ENCODE measurements around the gene MLKL. TPM values are rescaled to one million over a fixed set of nuclear protein-coding genes. Genes with fewer than 3 reads are reported as not detected.

The MLKL gene
- polyA plus RNA-seq, 1 donor (not counting 4 experiments of a cell fraction or from before 2014, with no cell fraction given) = 12.5 TPM

DNA sequence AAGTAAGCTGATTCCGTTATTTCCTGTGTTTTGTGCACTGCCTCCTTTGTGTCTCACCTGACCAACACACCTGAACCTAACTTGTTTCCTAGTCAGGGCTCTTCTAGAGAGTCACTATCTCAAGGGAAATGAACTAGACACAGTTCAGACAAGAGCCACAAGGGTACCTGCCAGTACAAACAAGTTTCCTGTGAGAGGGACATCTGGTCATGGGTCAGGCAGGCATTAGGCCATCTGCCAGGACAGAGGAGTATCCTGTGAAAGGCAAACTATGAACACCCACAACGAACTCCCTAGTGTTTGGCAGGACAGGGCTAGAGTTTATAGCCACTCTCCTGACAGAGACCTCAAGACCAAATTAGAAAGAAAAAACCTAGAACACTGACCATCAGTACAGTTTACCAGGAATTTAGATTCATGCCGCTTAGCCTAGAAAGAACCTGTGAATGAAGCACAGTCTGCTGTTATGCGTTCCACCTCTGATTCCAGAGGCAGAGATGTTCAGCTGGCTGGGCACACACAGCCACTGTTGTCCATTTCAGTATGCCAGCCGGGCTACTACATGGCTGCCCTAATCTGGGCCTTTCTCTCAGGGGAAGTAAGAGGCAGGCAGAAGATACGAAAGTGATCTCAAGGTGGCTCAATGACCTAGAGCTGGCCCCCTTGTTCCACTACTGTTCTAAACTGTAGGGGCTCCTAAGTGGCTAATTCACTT lies 73.0 kb downstream of the MLKL start:
- H2AFZ ChIP-seq (ENCODE audit: control insufficient read depth, low read length) = no peak overlapping the region
- no peaks in the 10 kb centered on the region for H3K9me3 ChIP-seq (ENCODE audit: control insufficient read depth, low read depth, low read length)
- H3K4me1 ChIP-seq (ENCODE audit: control insufficient read depth, extremely low read depth, insufficient read depth, low read length) = no peaks in the 10 kb centered on the region
- H4K20me1 ChIP-seq (ENCODE audit: control insufficient read depth, extremely low read depth, insufficient read depth, low read length) = no peaks in the 10 kb centered on the region
- no peak overlapping the region for H3K9ac ChIP-seq (ENCODE audit: control insufficient read depth, extremely low read depth, insufficient read depth, low read length)
- no peaks in the 10 kb centered on the region for H3K9me1 ChIP-seq (ENCODE audit: control insufficient read depth, extremely low read depth, insufficient read depth, low read length)
- H3K4me2 ChIP-seq (ENCODE audit: control insufficient read depth, extremely low read depth, insufficient read depth, low read depth, low read length) = no peak overlapping the region
- dilution Hi-C loops (cut with MboI; ENCODE audit: extremely low pct_ligation_motif_present, low sequenced_read_pairs) = no loop called here
- TF ChIP-seq EZH2 (IDR thresholded peaks at IDR 0.05; ENCODE audit: low read length) = no peak
- TF ChIP-seq, protein P1, sequence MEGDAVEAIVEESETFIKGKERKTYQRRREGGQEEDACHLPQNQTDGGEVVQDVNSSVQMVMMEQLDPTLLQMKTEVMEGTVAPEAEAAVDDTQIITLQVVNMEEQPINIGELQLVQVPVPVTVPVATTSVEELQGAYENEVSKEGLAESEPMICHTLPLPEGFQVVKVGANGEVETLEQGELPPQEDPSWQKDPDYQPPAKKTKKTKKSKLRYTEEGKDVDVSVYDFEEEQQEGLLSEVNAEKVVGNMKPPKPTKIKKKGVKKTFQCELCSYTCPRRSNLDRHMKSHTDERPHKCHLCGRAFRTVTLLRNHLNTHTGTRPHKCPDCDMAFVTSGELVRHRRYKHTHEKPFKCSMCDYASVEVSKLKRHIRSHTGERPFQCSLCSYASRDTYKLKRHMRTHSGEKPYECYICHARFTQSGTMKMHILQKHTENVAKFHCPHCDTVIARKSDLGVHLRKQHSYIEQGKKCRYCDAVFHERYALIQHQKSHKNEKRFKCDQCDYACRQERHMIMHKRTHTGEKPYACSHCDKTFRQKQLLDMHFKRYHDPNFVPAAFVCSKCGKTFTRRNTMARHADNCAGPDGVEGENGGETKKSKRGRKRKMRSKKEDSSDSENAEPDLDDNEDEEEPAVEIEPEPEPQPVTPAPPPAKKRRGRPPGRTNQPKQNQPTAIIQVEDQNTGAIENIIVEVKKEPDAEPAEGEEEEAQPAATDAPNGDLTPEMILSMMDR (optimal IDR thresholded peaks at IDR 0.05 in 1 of 3, IDR thresholded peaks at IDR 0.05 in 1 of 3, conservative IDR thresholded peaks at IDR 0.05 in 1 of 3; ENCODE audit: extremely low read depth in 1 of 3, insufficient read depth in 2 of 3, low read length in 3 of 3) = no peak
- H3K4me3 ChIP-seq (ENCODE audit: control insufficient read depth in 2 of 3, extremely low read depth in 1 of 3, insufficient read depth in 2 of 3, low read depth in 1 of 3, low read length in 3 of 3) = no peak overlapping the region
- no peaks in the 10 kb centered on the region for H3K27me3 ChIP-seq (ENCODE audit: control insufficient read depth, extremely low read depth, insufficient read depth, low read length)
- H3K36me3 ChIP-seq (ENCODE audit: control insufficient read depth in 2 of 2, extremely low read depth in 1 of 2, insufficient read depth in 2 of 2, low read length in 2 of 2) = peaks cover 31 to 41% of the 10 kb centered on the region in 2 experiments
- no peak overlapping the region for H3K27ac ChIP-seq (ENCODE audit: control insufficient read depth, insufficient read depth, low read length)
- peaks cover 2% of the 10 kb centered on the region for H3K79me2 ChIP-seq (ENCODE audit: control insufficient read depth, insufficient read depth, low read length)
- DNase-seq (ENCODE audit: low read depth, low spot score) (no peak), FAIRE-seq (no peak)

DNA sequence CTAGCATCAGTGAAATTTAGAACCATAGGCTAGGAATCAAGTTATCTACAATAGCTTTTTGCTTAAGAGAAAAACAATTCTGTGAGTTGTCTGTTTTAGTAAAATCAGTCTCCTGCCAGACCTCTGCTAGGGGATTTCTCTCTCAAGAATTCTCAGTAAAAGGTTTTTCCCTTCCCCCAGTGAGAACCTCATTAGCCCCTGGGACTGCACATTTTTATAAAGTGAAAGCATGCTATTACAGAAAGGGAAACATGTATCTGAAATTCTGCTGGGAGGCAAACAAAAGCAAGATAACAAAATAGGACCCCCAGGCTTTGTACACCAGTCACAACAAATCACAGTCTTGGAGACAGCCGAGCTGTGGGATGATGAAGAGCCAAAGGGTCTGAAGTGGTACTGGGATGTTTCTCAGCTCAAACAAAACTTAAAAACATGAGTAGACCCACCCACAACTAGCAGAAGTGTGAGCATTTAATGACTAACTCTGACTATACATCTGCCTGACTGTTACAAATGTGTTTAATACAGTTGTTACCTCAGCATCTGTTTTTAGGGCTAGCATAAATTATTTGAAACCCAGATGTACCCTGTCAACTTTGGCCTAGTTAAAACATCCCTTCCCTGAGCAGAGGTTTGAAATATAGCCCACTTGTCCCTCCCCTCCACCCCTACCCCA lies 73.8 kb downstream of the MLKL start:
- dilution Hi-C loops (cut with MboI; ENCODE audit: extremely low pct_ligation_motif_present, low sequenced_read_pairs) = no loop called here

More for the DNA sequence above, 73.8 kb downstream of the MLKL start:
- Histone ChIP-seq H3K27ac (ENCODE audit: control insufficient read depth, insufficient read depth, low read length) (no peak overlapping the region), H3K36me3 (ENCODE audit: control insufficient read depth in 2 of 2, extremely low read depth in 1 of 2, insufficient read depth in 2 of 2, low read length in 2 of 2) (peaks cover 30 to 45% of the 10 kb centered on the region in 2 experiments), H3K9ac (ENCODE audit: control insufficient read depth, extremely low read depth, insufficient read depth, low read length) (no peak overlapping the region), H3K4me1 (ENCODE audit: control insufficient read depth, extremely low read depth, insufficient read depth, low read length) (no peaks in the 10 kb centered on the region), H3K27me3 (ENCODE audit: control insufficient read depth, extremely low read depth, insufficient read depth, low read length) (no peaks in the 10 kb centered on the region), H3K4me3 (ENCODE audit: control insufficient read depth in 2 of 3, extremely low read depth in 1 of 3, insufficient read depth in 2 of 3, low read depth in 1 of 3, low read length in 3 of 3) (no peak overlapping the region), H3K9me3 (ENCODE audit: control insufficient read depth, low read depth, low read length) (no peaks in the 10 kb centered on the region), H4K20me1 (ENCODE audit: control insufficient read depth, extremely low read depth, insufficient read depth, low read length) (no peaks in the 10 kb centered on the region), H2AFZ (ENCODE audit: control insufficient read depth, low read length) (no peak overlapping the region), H3K4me2 (ENCODE audit: control insufficient read depth, extremely low read depth, insufficient read depth, low read depth, low read length) (no peak overlapping the region), H3K9me1 (ENCODE audit: control insufficient read depth, extremely low read depth, insufficient read depth, low read length) (no peaks in the 10 kb centered on the region), H3K79me2 (ENCODE audit: control insufficient read depth, insufficient read depth, low read length) (peaks cover 2% of the 10 kb centered on the region)
- no peak for TF ChIP-seq EZH2 (IDR thresholded peaks at IDR 0.05; ENCODE audit: low read length)
- TF ChIP-seq, protein P1 (optimal IDR thresholded peaks at IDR 0.05 in 1 of 3, IDR thresholded peaks at IDR 0.05 in 1 of 3, conservative IDR thresholded peaks at IDR 0.05 in 1 of 3; ENCODE audit: extremely low read depth in 1 of 3, insufficient read depth in 2 of 3, low read length in 3 of 3) = no peak
- FAIRE-seq (no peak), DNase-seq (ENCODE audit: low read depth, low spot score) (no peak)

Data from keratinocyte (primary cell).